ENCODE data around the gene CRY2. TPM values are rescaled to one million over a fixed set of nuclear protein-coding genes. Genes with fewer than 3 reads are reported as not detected.

CRY2 gene
- total RNA-seq, 1 donor, result 14.7 TPM

- DNase-seq (ENCODE audit: low read depth), result no peak
- H3K4me3 ChIP-seq (ENCODE audit: low read depth, low read length), result peak overlapping the region; percentile 49
- TF ChIP-seq CTCF (IDR thresholded peaks at IDR 0.05; ENCODE audit: insufficient read depth, low read depth, low read length), result no peak
Observed at GRCh38 chr11:45885921-45886721, 38.8 kb downstream of the CRY2 start.

DNA sequence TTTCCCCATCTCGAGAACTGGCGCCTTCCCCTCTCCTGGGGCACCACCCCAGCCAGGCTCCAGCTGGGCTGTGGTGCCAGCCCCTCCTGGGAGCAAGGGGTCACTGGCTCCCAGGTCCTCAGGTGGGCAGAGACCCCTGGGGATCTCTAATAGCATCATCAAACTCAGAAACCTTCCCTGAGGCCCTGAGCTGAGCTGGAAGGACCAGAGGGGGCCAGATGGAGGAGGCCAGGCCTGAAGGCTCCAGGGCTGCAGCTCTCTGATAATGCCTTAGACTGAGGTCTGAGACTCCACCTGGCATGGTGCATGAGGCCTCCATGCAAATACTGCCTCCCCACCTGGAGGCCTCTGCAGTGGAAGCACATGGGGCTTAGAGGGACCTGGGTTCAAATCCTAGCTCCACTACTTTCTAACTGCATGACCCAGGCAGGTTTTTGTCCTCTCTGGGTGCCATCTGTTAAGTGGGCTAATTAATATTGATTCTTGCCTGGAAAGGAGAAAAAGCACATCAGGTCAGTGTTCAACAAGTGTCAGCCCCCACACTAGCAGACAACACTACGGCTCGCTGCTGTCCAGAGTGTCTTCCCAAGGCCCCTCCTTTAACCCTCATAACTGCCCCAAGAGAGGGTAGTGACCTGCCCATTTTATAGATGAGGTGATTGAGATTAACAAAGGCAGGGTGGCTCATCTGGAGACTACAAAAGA is 39.7 kb downstream of the CRY2 start:
- no peak for DNase-seq (ENCODE audit: low read depth)
- no peak overlapping the region for H3K4me3 ChIP-seq (ENCODE audit: low read depth, low read length)
- TF ChIP-seq CTCF (IDR thresholded peaks at IDR 0.05; ENCODE audit: insufficient read depth, low read depth, low read length), result no peak

GRCh38 chr11:45887587-45887986 is 40.3 kb downstream of the CRY2 start:
- DNase-seq (ENCODE audit: low read depth), result no peak
- H3K4me3 ChIP-seq (ENCODE audit: low read depth, low read length), result no peak overlapping the region
- no peak for TF ChIP-seq CTCF (IDR thresholded peaks at IDR 0.05; ENCODE audit: insufficient read depth, low read depth, low read length)

DNA sequence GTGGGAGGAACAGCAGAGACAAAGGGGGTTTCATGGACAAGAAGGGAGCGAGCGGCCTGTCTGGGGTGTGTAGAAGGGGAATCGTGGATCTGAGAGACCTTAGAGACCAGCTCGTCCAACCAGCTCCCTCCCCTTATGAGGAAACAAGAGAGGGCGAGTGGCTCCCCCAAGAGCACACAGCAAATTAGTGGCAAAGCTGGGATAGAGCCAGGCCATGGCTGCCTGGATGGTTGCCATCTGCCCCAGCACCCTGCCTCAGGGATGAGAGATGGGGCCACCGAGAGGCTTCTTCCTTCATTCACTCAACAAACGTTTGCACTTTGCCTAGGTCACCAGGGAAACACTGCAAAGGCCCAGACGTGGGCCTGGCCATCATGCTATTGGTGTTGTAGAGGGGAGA is 42.3 kb downstream of the CRY2 start:
- H3K4me3 ChIP-seq (ENCODE audit: low read depth, low read length), result no peak overlapping the region
- TF ChIP-seq CTCF (IDR thresholded peaks at IDR 0.05; ENCODE audit: insufficient read depth, low read depth, low read length), result no peak
- DNase-seq (ENCODE audit: low read depth), result no peak

- DNase-seq (ENCODE audit: low read depth), result no peak
- H3K4me3 ChIP-seq (ENCODE audit: low read depth, low read length), result no peak overlapping the region
- no peak for TF ChIP-seq CTCF (IDR thresholded peaks at IDR 0.05; ENCODE audit: insufficient read depth, low read depth, low read length)
Observed at GRCh38 chr11:45889966-45890365, 42.7 kb downstream of the CRY2 start.

DNA sequence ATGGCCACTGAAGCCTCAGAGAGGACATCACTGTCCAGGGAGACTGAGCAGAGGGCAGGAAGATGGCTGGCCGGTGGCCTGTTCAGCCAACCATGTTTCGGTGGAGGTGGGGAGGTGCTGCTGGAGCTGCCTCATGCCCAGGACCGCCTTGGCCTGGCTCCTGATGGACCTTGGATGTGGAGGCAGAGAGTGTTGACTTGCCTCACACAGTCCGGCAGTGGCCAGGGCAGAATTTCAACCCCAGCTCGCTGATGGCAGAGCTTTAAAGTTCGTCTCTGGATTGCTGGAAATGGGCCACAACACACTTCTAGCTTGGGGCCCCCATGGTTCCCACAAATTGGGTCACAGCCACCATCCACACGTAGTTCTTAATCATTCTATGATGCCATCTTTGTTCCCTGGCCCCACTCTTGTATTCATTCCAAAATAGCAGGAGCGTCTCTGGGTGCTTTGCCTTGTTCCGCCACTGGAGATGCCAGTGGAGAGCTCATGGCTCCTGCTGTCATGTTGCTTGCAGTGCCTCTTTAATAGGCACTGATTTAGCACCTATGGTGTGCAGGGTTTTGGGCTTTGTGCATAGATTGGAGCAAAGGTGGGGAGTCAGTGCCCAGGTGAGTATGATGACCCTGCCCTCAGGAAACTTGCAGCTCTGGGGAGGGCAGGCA is 43.7 kb downstream of the CRY2 start:
- no peak for DNase-seq (ENCODE audit: low read depth)
- no peak overlapping the region for H3K4me3 ChIP-seq (ENCODE audit: low read depth, low read length)
- no peak for TF ChIP-seq CTCF (IDR thresholded peaks at IDR 0.05; ENCODE audit: insufficient read depth, low read depth, low read length)
